Measurements from ENCODE around the gene HEPACAM2.

Gene HEPACAM2

GRCh38 chr7:93226310-93226709 is at the start of gene HEPACAM2:
TSS of gene HEPACAM2 (minus strand) at chr7:93226469.
- no peak for DNase-seq (ENCODE audit: low spot score)

GRCh38 chr7:93265220-93265619 is 39.0 kb upstream of the HEPACAM2 start:
- DNase-seq (ENCODE audit: low spot score), result no peak

GRCh38 chr7:93262535-93262934 is 36.3 kb upstream of the HEPACAM2 start:
- DNase-seq (ENCODE audit: low spot score), result no peak

- no peak for DNase-seq (ENCODE audit: low spot score)
These were observed 32.4 kb upstream of the HEPACAM2 start for GRCh38 chr7:93258661-93259060.

GRCh38 chr7:93249491-93250148 is 23.4 kb upstream of the HEPACAM2 start:
- no peak for DNase-seq (ENCODE audit: low spot score)

GRCh38 chr7:93245525-93246432 is 19.5 kb upstream of the HEPACAM2 start:
- DNase-seq (ENCODE audit: low spot score), result peak; percentile 10

- no peak for DNase-seq (ENCODE audit: low spot score)
These were observed 15.8 kb upstream of the HEPACAM2 start for GRCh38 chr7:93242106-93242505.

- no peak for DNase-seq (ENCODE audit: low spot score)
These were observed 13.6 kb upstream of the HEPACAM2 start for GRCh38 chr7:93239824-93240223.

GRCh38 chr7:93238748-93239147 is 12.5 kb upstream of the HEPACAM2 start:
- DNase-seq (ENCODE audit: low spot score), result no peak

- DNase-seq (ENCODE audit: low spot score), result no peak
These were observed 11.9 kb upstream of the HEPACAM2 start for GRCh38 chr7:93238131-93238530.

GRCh38 chr7:93235541-93235940 is 9.3 kb upstream of the HEPACAM2 start:
- DNase-seq (ENCODE audit: low spot score), result no peak

GRCh38 chr7:93232673-93233018 is 6.4 kb upstream of the HEPACAM2 start:
- DNase-seq (ENCODE audit: low spot score), result no peak

- peak; percentile 94 for DNase-seq (ENCODE audit: low spot score)
These were observed 5.8 kb upstream of the HEPACAM2 start, which contains the start of gene VPS50 for GRCh38 chr7:93231799-93232672. TSS of gene VPS50 (plus strand) at chr7:93232366. CDS start at chr7:93232468, 102 bp downstream.

GRCh38 chr7:93231259-93231658 is 5.0 kb upstream of the HEPACAM2 start:
- no peak for DNase-seq (ENCODE audit: low spot score)

- DNase-seq (ENCODE audit: low spot score), result peak; percentile 59
These were observed 2.0 kb upstream of the HEPACAM2 start for GRCh38 chr7:93228302-93228701.

GRCh38 chr7:93219868-93220267 is 6.4 kb downstream of the HEPACAM2 start:
- no peak for DNase-seq (ENCODE audit: low spot score)

GRCh38 chr7:93218997-93219827 is 7.1 kb downstream of the HEPACAM2 start:
- DNase-seq (ENCODE audit: low spot score), result no peak

- DNase-seq (ENCODE audit: low spot score), result no peak
These were observed 13.4 kb downstream of the HEPACAM2 start for GRCh38 chr7:93212881-93213280.

- no peak for DNase-seq (ENCODE audit: low spot score)
These were observed 14.9 kb downstream of the HEPACAM2 start for GRCh38 chr7:93211228-93211818.

GRCh38 chr7:93205046-93205445 is 21.2 kb downstream of the HEPACAM2 start:
- no peak for DNase-seq (ENCODE audit: low spot score)

- no peak for DNase-seq (ENCODE audit: low spot score)
These were observed 22.8 kb downstream of the HEPACAM2 start for GRCh38 chr7:93203496-93203895.
